LHCN-M2 (cell line): ENCODE data around the gene GPR84. TPM values are rescaled to one million over a fixed set of nuclear protein-coding genes. Genes with fewer than 3 reads are reported as not detected.
"Not testable (repeated sequence)": the region's sequence is repeated elsewhere in the genome, so short reads cannot be mapped to it uniquely, and the experiment has no call there.

Experiments used
- DNase-seq: peaks from one replicate; pipeline ENCODE4 v3.0.0-alpha.2; 2012; ENCODE audit warnings: low read depth
- total RNA-seq: library from RNA; depleted of rRNA; stranded (reverse); fragments of >200 nt; gene quantifications from 2 replicates; pipeline ENCODE4 v1.2.3, GENCODE V29; 2014

GPR84 gene
- total RNA-seq, 1 experiment from 2014 or later = not detected

- DNase-seq = no peak
Measured at GRCh38 chr12:54356228-54356627, 8.1 kb downstream of the GPR84 start.

- DNase-seq = no peak
Measured at GRCh38 chr12:54355104-54355815, 9.0 kb downstream of the GPR84 start.

GRCh38 chr12:54354271-54354670 is 10.0 kb downstream of the GPR84 start:
- not testable (repeated sequence) for DNase-seq

- DNase-seq = no peak
Measured at GRCh38 chr12:54352891-54353874, 11.1 kb downstream of the GPR84 start.

- no peak for DNase-seq
Measured at GRCh38 chr12:54352022-54352531, 12.2 kb downstream of the GPR84 start.

GRCh38 chr12:54351341-54351740 is 12.9 kb downstream of the GPR84 start:
- no peak for DNase-seq

- no peak for DNase-seq
Measured at GRCh38 chr12:54350743-54351142, 13.5 kb downstream of the GPR84 start.

GRCh38 chr12:54349679-54350078 is 14.6 kb downstream of the GPR84 start:
- no peak for DNase-seq

GRCh38 chr12:54349036-54349435 is 15.2 kb downstream of the GPR84 start:
- no peak for DNase-seq

- DNase-seq = no peak
Measured at GRCh38 chr12:54341378-54342300, 22.6 kb downstream of the GPR84 start.

- no peak for DNase-seq
Measured at GRCh38 chr12:54340846-54341245, 23.4 kb downstream of the GPR84 start.

GRCh38 chr12:54338698-54339296 is 25.5 kb downstream of the GPR84 start:
- no peak for DNase-seq

GRCh38 chr12:54337854-54338650 is 26.2 kb downstream of the GPR84 start:
- no peak for DNase-seq

GRCh38 chr12:54337280-54337842 is 26.9 kb downstream of the GPR84 start:
- DNase-seq = no peak

- DNase-seq = no peak
Measured at GRCh38 chr12:54333420-54334034, 30.8 kb downstream of the GPR84 start.

GRCh38 chr12:54331461-54331860 is 32.8 kb downstream of the GPR84 start:
- DNase-seq = no peak

GRCh38 chr12:54330442-54330841 is 33.8 kb downstream of the GPR84 start:
- DNase-seq = no peak

- no peak for DNase-seq
Measured at GRCh38 chr12:54329759-54330158, 34.5 kb downstream of the GPR84 start.
